OCI-LY7 (cell line): ENCODE measurements around the gene STAB1. TPM values are rescaled to one million over a fixed set of nuclear protein-coding genes. Genes with fewer than 3 reads are reported as not detected.

Experiments used
- BruUV-seq: library from RNA; stranded (reverse); fragments of 400-500 nt; replicated peaks from 2 replicates; lab custom pipeline; 2021; lab: Mats Ljungman, UMichigan
- CTCF ChIA-PET: fragments of 300-600 bp; sonication (Branson Sonifier 250); formaldehyde crosslinking; loops from one replicate; lab custom pipeline; 2022; ENCODE audit warnings: antibody characterized with exemption; ENCODE audit not compliant: unreplicated experiment; lab: Charles Lee
- POLR2A ChIA-PET: fragments of 300-600 bp; sonication (Branson Sonifier 250); formaldehyde crosslinking; loops from one replicate; lab custom pipeline; 2022; ENCODE audit warnings: antibody characterized with exemption; lab: Charles Lee
- DNase-seq: peaks from one replicate; pipeline ENCODE4 v3.0.0-alpha.2; 2015; ENCODE audit warnings: low spot score
- H2AFZ ChIP-seq: fragments of 200-600 bp; sonication (generic), shearing (Covaris generic); 2 replicates; pipeline ENCODE4 v1.6.1; 2014; ENCODE audit warnings: mild to moderate bottlenecking, antibody characterized with exemption, low read length, moderate library complexity
- H3K27ac ChIP-seq: fragments of 200-600 bp; sonication (generic); 2 replicates; pipeline ENCODE4 v1.5.1; 2014; ENCODE audit warnings: mixed run types, low read depth, mild to moderate bottlenecking, moderate library complexity, low read length, inconsistent platforms; ENCODE audit not compliant: poor library complexity, severe bottlenecking
- H3K36me3 ChIP-seq: fragments of 200-600 bp; sonication (generic); 2 replicates; pipeline ENCODE4 v1.6.1; 2014; ENCODE audit warnings: mild to moderate bottlenecking, antibody characterized with exemption, low read length, moderate library complexity, mixed read lengths; ENCODE audit not compliant: insufficient read depth
- H3K4me1 ChIP-seq: fragments of 200-600 bp; sonication (generic); 2 replicates; pipeline ENCODE4 v1.5.1; 2014; ENCODE audit warnings: mild to moderate bottlenecking, low read length; ENCODE audit not compliant: insufficient read depth, poor library complexity, severe bottlenecking
- H3K4me2 ChIP-seq: fragments of 200-600 bp; sonication (generic); 2 replicates; pipeline ENCODE4 v1.6.1; 2014; ENCODE audit warnings: mild to moderate bottlenecking, low read length
- H3K4me3 ChIP-seq: fragments of 200-600 bp; sonication (generic); 2 replicates; pipeline ENCODE4 v1.5.1; 2014; ENCODE audit warnings: mild to moderate bottlenecking, low read depth, low read length; ENCODE audit not compliant: poor library complexity, severe bottlenecking
- H3K79me2 ChIP-seq: fragments of 200-600 bp; sonication (generic); 2 replicates; pipeline ENCODE4 v1.6.1; 2016; ENCODE audit warnings: low read depth, mild to moderate bottlenecking, low read length, moderate library complexity, mixed read lengths; ENCODE audit not compliant: insufficient read depth
- H3K9me2 ChIP-seq: fragments of 200-600 bp; sonication (generic); 2 replicates; pipeline ENCODE4 v1.6.1; 2016; ENCODE audit warnings: mild to moderate bottlenecking, low read length, mixed read lengths; ENCODE audit not compliant: insufficient read depth
- H3K9me3 ChIP-seq: fragments of 200-600 bp; sonication (generic); 2 replicates; pipeline ENCODE4 v1.6.1; 2014; ENCODE audit warnings: mild to moderate bottlenecking, mixed run types, low read length, mixed read lengths
- H4K20me1 ChIP-seq: fragments of 200-600 bp; sonication (generic); 2 replicates; pipeline ENCODE4 v1.6.1; 2014; ENCODE audit warnings: mild to moderate bottlenecking, antibody characterized with exemption, low read length, moderate library complexity, mixed read lengths; ENCODE audit not compliant: insufficient read depth
- EZH2phosphoT487 ChIP-seq: fragments of 200-600 bp; sonication (generic); IDR thresholded peaks from 2 replicates; pipeline ENCODE4 v1.6.1; 2018; ENCODE audit warnings: low read depth, borderline replicate concordance, mild to moderate bottlenecking, mixed run types, antibody characterized with exemption, low read length, moderate library complexity, mixed read lengths
- intact Hi-C: fragments of 100-400 bp; cut with micrococcal nuclease; formaldehyde crosslinking; loops from one replicate; pipeline ENCODE4 v1.10.0; 2022; ENCODE audit not compliant: unreplicated experiment
- total RNA-seq, 2 experiments: library from RNA; depleted of rRNA in 1 of 2; stranded (reverse); fragments of >200 nt in 1 of 2; shearing (Covaris generic) in 1 of 2; gene quantifications; 2 replicates each; pipeline ENCODE4 v1.2.3, GENCODE V29; 2014 to 2022
- TF ChIP-seq, protein P1 (sequence below): fragments of 200-600 bp; sonication (generic); conservative IDR thresholded peaks from 2 replicates; pipeline ENCODE4 v1.5.1; 2014; ENCODE audit warnings: mild to moderate bottlenecking, antibody characterized with exemption, low read length, moderate library complexity, mixed read lengths

The STAB1 gene
- total RNA-seq, 2 experiments from 2014 or later: not detected

DNA sequence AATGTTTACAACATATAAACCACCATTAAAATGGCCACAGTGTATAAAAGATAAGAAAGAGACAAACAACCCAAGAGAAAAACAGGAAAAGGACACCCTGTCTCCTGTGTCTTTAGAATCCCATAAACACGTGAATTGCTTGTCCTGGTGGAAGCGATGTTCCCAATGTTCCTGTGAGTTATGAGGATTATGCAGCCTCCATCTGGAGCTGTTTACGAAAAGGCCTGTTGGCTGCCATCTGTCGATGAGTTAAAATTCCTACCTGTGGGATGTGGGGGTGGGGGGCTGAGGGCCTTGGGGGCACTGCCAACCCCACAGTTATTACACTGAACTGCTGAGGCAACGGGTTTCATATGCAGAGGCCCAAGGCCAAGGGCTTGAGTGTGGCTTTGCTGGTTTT is 26.1 kb upstream of the STAB1 start:
- peaks cover 49% of the 10 kb centered on the region for H3K36me3 ChIP-seq
- ChIA-PET POLR2A (interaction anchor here (0.6 kb wide), 1 partner anchor 180 kb away, joined by 3 read pairs; no protein-coding TSS in a partner anchor), CTCF (no interaction called here)

DNA sequence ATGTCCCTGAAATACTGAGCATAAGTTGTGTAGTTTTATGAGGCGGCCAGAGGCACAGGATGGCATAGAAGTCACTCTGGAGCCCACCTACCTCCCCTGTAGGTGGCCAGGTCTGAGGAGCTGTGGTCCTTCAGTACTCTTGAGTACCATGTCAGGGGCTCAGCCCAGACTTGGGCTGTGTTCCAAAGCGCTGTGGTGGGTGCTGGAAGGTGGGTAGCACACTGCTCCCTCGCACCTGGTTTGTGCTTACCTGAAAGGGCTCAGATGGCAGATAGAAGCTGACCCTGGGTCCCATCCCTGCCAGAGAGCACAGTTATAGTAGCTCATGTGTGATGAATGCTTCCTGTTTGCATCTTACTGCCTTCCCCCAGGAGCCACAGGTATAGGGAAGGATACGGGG is 24.2 kb upstream of the STAB1 start:
- H4K20me1 ChIP-seq: no peaks in the 10 kb centered on the region
- TF ChIP-seq, protein P1, sequence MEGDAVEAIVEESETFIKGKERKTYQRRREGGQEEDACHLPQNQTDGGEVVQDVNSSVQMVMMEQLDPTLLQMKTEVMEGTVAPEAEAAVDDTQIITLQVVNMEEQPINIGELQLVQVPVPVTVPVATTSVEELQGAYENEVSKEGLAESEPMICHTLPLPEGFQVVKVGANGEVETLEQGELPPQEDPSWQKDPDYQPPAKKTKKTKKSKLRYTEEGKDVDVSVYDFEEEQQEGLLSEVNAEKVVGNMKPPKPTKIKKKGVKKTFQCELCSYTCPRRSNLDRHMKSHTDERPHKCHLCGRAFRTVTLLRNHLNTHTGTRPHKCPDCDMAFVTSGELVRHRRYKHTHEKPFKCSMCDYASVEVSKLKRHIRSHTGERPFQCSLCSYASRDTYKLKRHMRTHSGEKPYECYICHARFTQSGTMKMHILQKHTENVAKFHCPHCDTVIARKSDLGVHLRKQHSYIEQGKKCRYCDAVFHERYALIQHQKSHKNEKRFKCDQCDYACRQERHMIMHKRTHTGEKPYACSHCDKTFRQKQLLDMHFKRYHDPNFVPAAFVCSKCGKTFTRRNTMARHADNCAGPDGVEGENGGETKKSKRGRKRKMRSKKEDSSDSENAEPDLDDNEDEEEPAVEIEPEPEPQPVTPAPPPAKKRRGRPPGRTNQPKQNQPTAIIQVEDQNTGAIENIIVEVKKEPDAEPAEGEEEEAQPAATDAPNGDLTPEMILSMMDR: no peak
- no peak for TF ChIP-seq EZH2phosphoT487
- H3K79me2 ChIP-seq: no peaks in the 10 kb centered on the region
- no TSS peak for BruUV-seq
- no peak for DNase-seq
- no peak overlapping the region for H3K27ac ChIP-seq
- H3K9me3 ChIP-seq: no peaks in the 10 kb centered on the region
- POLR2A ChIA-PET: interaction anchor here (0.7 kb wide), 1 partner anchor 132 kb away, joined by 3 read pairs; no protein-coding TSS in a partner anchor
- intact Hi-C loops: loop anchor here (5.0 kb wide), 1 partner anchor 66 kb away; the partner anchor contains the start of gene UQCC5
- H3K36me3 ChIP-seq: peaks cover 47% of the 10 kb centered on the region
- H3K4me3 ChIP-seq: no peak overlapping the region
- no peaks in the 10 kb centered on the region for H3K9me2 ChIP-seq
- H3K4me1 ChIP-seq: no peaks in the 10 kb centered on the region
- CTCF ChIA-PET: interaction anchor here (0.8 to 1.2 kb wide), 2 partner anchors 16 to 289 kb away, joined by 3 read pairs; no protein-coding TSS in a partner anchor
- no peak overlapping the region for H3K4me2 ChIP-seq
- no peak overlapping the region for H2AFZ ChIP-seq

More for the DNA sequence above, 26.1 kb upstream of the STAB1 start:
- no TSS peak for BruUV-seq
- Histone ChIP-seq H3K27ac (no peak overlapping the region), H4K20me1 (no peaks in the 10 kb centered on the region), H3K4me1 (no peaks in the 10 kb centered on the region), H3K79me2 (no peaks in the 10 kb centered on the region), H3K4me3 (no peak overlapping the region), H3K9me2 (no peaks in the 10 kb centered on the region), H2AFZ (no peak overlapping the region), H3K9me3 (no peaks in the 10 kb centered on the region), H3K4me2 (no peak overlapping the region)
- intact Hi-C loops: no loop called here
- TF ChIP-seq EZH2phosphoT487: no peak
- TF ChIP-seq, protein P1: no peak
- no peak for DNase-seq
